ENCODE measurements around the gene RUFY1. TPM values are rescaled to one million over a fixed set of nuclear protein-coding genes. Genes with fewer than 3 reads are reported as not detected.
A peak's percentile ranks its signal among the peaks of the same experiment; 100 is the strongest.

Gene RUFY1
- total and polyA plus RNA-seq, 2 donors (not counting 3 experiments of a cell fraction or from before 2014, with no cell fraction given), result 25.6 to 44.9 TPM

- ChIA-PET POLR2A (interaction anchor here (0.5 to 2.2 kb wide), 22 partner anchors 7 to 198 kb away, joined by 3 to 30 read pairs (median 7); partner anchors contain the start of genes CANX, MAML1, RUFY1 and SQSTM1), CTCF (interaction anchor here (1.5 kb wide), 2 partner anchors 11 to 44 kb away, joined by 3 to 4 read pairs; no protein-coding TSS in a partner anchor)
- H3K9me3 ChIP-seq (replicated peaks; ENCODE audit: control insufficient read depth, insufficient read depth, low read length), result no peaks in the 10 kb centered on the region
- peaks cover 46% of the 10 kb centered on the region for H3K79me2 ChIP-seq (ENCODE audit: control insufficient read depth, insufficient read depth, low read length)
- peak overlapping the region; percentile 7 to 52 (median 40) for H3K4me3 ChIP-seq (replicated peaks in 1 of 3; ENCODE audit: insufficient read depth in 1 of 3, low read depth in 1 of 3, low read length in 3 of 3)
- no peak for TF ChIP-seq POLR2AphosphoS5 (IDR thresholded peaks at IDR 0.05; ENCODE audit: insufficient read depth, low read depth, low read length)
- TF ChIP-seq, protein P1, sequence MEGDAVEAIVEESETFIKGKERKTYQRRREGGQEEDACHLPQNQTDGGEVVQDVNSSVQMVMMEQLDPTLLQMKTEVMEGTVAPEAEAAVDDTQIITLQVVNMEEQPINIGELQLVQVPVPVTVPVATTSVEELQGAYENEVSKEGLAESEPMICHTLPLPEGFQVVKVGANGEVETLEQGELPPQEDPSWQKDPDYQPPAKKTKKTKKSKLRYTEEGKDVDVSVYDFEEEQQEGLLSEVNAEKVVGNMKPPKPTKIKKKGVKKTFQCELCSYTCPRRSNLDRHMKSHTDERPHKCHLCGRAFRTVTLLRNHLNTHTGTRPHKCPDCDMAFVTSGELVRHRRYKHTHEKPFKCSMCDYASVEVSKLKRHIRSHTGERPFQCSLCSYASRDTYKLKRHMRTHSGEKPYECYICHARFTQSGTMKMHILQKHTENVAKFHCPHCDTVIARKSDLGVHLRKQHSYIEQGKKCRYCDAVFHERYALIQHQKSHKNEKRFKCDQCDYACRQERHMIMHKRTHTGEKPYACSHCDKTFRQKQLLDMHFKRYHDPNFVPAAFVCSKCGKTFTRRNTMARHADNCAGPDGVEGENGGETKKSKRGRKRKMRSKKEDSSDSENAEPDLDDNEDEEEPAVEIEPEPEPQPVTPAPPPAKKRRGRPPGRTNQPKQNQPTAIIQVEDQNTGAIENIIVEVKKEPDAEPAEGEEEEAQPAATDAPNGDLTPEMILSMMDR (IDR thresholded peaks at IDR 0.05; ENCODE audit: extremely low read depth in 1 of 2, insufficient read depth in 1 of 2, low read depth in 1 of 2, low read length in 2 of 2), result no peak
- TF ChIP-seq GATA2 (IDR thresholded peaks at IDR 0.05; ENCODE audit: insufficient read depth, insufficient read length, low read depth, low read length), result no peak
- no peak for TF ChIP-seq FOS (IDR thresholded peaks at IDR 0.05; ENCODE audit: borderline replicate concordance, insufficient read depth, low read length)
- TF ChIP-seq, protein P2, sequence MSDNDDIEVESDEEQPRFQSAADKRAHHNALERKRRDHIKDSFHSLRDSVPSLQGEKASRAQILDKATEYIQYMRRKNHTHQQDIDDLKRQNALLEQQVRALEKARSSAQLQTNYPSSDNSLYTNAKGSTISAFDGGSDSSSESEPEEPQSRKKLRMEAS (IDR thresholded peaks at IDR 0.05; ENCODE audit: insufficient read depth, insufficient read length), result no peak
- TF ChIP-seq EZH2 (IDR thresholded peaks at IDR 0.05; ENCODE audit: borderline replicate concordance, low read depth, low read length, severe bottlenecking), result no peak
- no peak for TF ChIP-seq JUN (IDR thresholded peaks at IDR 0.05; ENCODE audit: borderline replicate concordance, insufficient read depth, insufficient read length, low read depth)
- TF ChIP-seq MYC (IDR thresholded peaks at IDR 0.05; ENCODE audit: low read depth, low read length), result no peak
- TF ChIP-seq POLR2A (IDR thresholded peaks at IDR 0.05; ENCODE audit: low read depth, low read length), result no peak
- intact Hi-C loops (cut with micrococcal nuclease) (loop anchor here (1.0 to 5.0 kb wide), 7 partner anchors 35 to 765 kb away; partner anchors contain the start of genes CANX, MAML1, RUFY1 and ZNF354B), dilution Hi-C loops (cut with MboI; ENCODE audit: extremely low pct_ligation_motif_present, low sequenced_read_pairs) (no loop called here)
- H3K27ac ChIP-seq (ENCODE audit: insufficient read depth, low read depth, low read length), result peak overlapping the region; percentile 73
- H3K36me3 ChIP-seq (ENCODE audit: control insufficient read depth in 2 of 2, extremely low read depth in 1 of 2, insufficient read depth in 2 of 2, low read length in 2 of 2), result peaks cover 11 to 27% of the 10 kb centered on the region in 2 experiments
- H3K9ac ChIP-seq (replicated peaks; ENCODE audit: extremely low read depth, insufficient read depth, low read length), result peak overlapping the region; percentile 86
- peak overlapping the region; percentile 56 for H2AFZ ChIP-seq (ENCODE audit: low read depth, low read length)
- peak; percentile 24 for FAIRE-seq
- H3K27me3 ChIP-seq (ENCODE audit: control insufficient read depth in 2 of 2, insufficient read depth in 2 of 2, low read length in 2 of 2), result no peaks in the 10 kb centered on the region
- peak; percentile 54 for DNase-seq (ENCODE audit: low read depth, low spot score)
- TSS peak; percentile 85 for BruUV-seq (replicated peaks)
- H3K9me1 ChIP-seq (replicated peaks; ENCODE audit: control insufficient read depth, extremely low read depth, insufficient read depth, low read length), result no peaks in the 10 kb centered on the region
- H3K4me1 ChIP-seq (ENCODE audit: control insufficient read depth, extremely low read depth, insufficient read depth, low read length), result peaks cover 32% of the 10 kb centered on the region
- H3K4me2 ChIP-seq (ENCODE audit: insufficient read depth, low read length), result peak overlapping the region; percentile 63
- H4K20me1 ChIP-seq (replicated peaks; ENCODE audit: control insufficient read depth, extremely low read depth, insufficient read depth, low read length), result peaks cover 21% of the 10 kb centered on the region
Observed at GRCh38 chr5:179623906-179624741, 73.8 kb downstream of the RUFY1 start.

Data from endothelial cell of umbilical vein (primary cell).